ENCODE results near the gene NPB. TPM values are rescaled to one million over a fixed set of nuclear protein-coding genes. Genes with fewer than 3 reads are reported as not detected.

The NPB gene
- total and polyA plus RNA-seq, 2 of the 8 experiments (the other 6 are each of a cell fraction or from before 2014, with no cell fraction given): 1.5 to 2.5 TPM

GRCh38 chr17:81923302-81924260 lies 21.5 kb downstream of the NPB start:
- Histone ChIP-seq H4K5ac (ENCODE audit: insufficient read length, low read depth, low read length) (peak overlapping the region; percentile 70), H3K79me1 (ENCODE audit: low read depth, low read length) (peaks cover 48% of the 10 kb centered on the region), H4K20me1 (replicated peaks in 1 of 2; ENCODE audit: control insufficient read depth in 1 of 2, insufficient read depth in 2 of 2, low read length in 2 of 2) (peaks cover 15 to 28% of the 10 kb centered on the region in 2 experiments), H2BK15ac (ENCODE audit: low read length) (no peak overlapping the region), H2BK12ac (ENCODE audit: low read depth, low read length) (peak overlapping the region; percentile 92; the same call in 1 of the 2 replicates), H3K79me2 (ENCODE audit: control insufficient read depth in 1 of 2, insufficient read depth in 2 of 2, low read length in 2 of 2) (peaks cover 12 to 77% of the 10 kb centered on the region in 2 experiments; a peak in 3 of 4 replicates), H3K4me3 (ENCODE audit: extremely low read depth in 1 of 4, insufficient read depth in 2 of 4, low read depth in 3 of 4, low read length in 4 of 4) (peak overlapping the region; percentile 20 to 51 (median 32); a peak in 7 of 8 replicates), H3K23ac (ENCODE audit: insufficient read length) (no peak overlapping the region), H2BK120ac (replicated peaks; ENCODE audit: low read depth, low read length) (no peak overlapping the region), H3K4me2 (ENCODE audit: insufficient read depth in 1 of 2, low read depth in 2 of 2, low read length in 2 of 2) (peak overlapping the region; percentile 79 to 88), H2BK20ac (ENCODE audit: low read length) (peak overlapping the region; percentile 80; the same call in 1 of the 2 replicates), H3K4me1 (replicated peaks in 1 of 4; ENCODE audit: control insufficient read depth in 3 of 4, insufficient read depth in 4 of 4, low read length in 3 of 4) (peaks cover 0 to 36% (median 29%) of the 10 kb centered on the region in 4 experiments; a peak in 6 of 7 replicates), H4K91ac (replicated peaks; ENCODE audit: insufficient read length, low read length) (peak overlapping the region; percentile 82), H3K27me3 (replicated peaks in 1 of 4; ENCODE audit: control insufficient read depth in 3 of 4, extremely low read depth in 1 of 4, insufficient read depth in 3 of 4, low read length in 3 of 4) (peaks cover 0 to 2% (median 2%) of the 10 kb centered on the region in 4 experiments; a peak in 4 of 7 replicates), H3K14ac (ENCODE audit: insufficient read length) (no peak overlapping the region), H2AK5ac (ENCODE audit: low read depth, low read length) (0 out of 2 replicates have a peak overlapping the region, but pooled peaks have one; percentile 13), H2AFZ (ENCODE audit: low read length) (no peak overlapping the region), H3K18ac (ENCODE audit: extremely low read depth, low read length) (peak overlapping the region; percentile 78), H3K9ac (replicated peaks in 1 of 4; ENCODE audit: extremely low read depth in 1 of 4, low read depth in 3 of 4, low read length in 3 of 4) (peak overlapping the region in 3 of 4 experiments; percentile 28 to 54 (median 34); a peak in 4 of 7 replicates), H3K4ac (replicated peaks; ENCODE audit: insufficient read length, low read depth, low read length) (peak overlapping the region; percentile 96), H3K9me3 (ENCODE audit: insufficient read depth in 2 of 2, low read depth in 1 of 2, low read length in 1 of 2) (no peaks in the 10 kb centered on the region), H3K36me3 (ENCODE audit: control insufficient read depth in 2 of 4, insufficient read depth in 4 of 4, low read length in 3 of 4) (peaks cover 3 to 26% (median 6%) of the 10 kb centered on the region in 4 experiments; a peak in 6 of 8 replicates), H3K23me2 (ENCODE audit: low read depth, low read length) (peaks cover 13% of the 10 kb centered on the region; the same call in 1 of the 2 replicates), H4K8ac (ENCODE audit: extremely low read depth, insufficient read depth, low read length) (peak overlapping the region; percentile 81; the same call in 1 of the 2 replicates), H2BK5ac (ENCODE audit: low read depth, low read length) (peak overlapping the region; percentile 93; the same call in 1 of the 2 replicates), H3K27ac (ENCODE audit: low read depth, low read length) (peak overlapping the region; percentile 55; the same call in 1 of the 2 replicates), H3K56ac (replicated peaks; ENCODE audit: insufficient read length, low read depth, low read length) (no peak overlapping the region)
- ChIA-PET CTCF (ENCODE audit: partially characterized antibody) (interaction anchor here (1.0 to 2.1 kb wide), 11 partner anchors 16 to 265 kb away, joined by 3 to 10 read pairs (median 4); partner anchors contain the start of genes ALYREF and ANAPC11), POLR2A (ENCODE audit: partially characterized antibody) (interaction anchor here (0.7 to 14.6 kb wide), 26 partner anchors 10 to 175 kb away, joined by 3 to 150 read pairs (median 4); partner anchors contain the start of genes ANAPC11, ARHGDIA, FASN and NPB)
- no peak for FAIRE-seq
- DNase-seq (ENCODE audit: low read depth in 1 of 2, low spot score in 2 of 2): no peak
- WGBS, 2 experiments (ENCODE audit: extremely low coverage in 1 of 2, insufficient coverage in 1 of 2, insufficient read length in 1 of 2, insufficient replicate concordance in 2 of 2, low coverage in 1 of 2, low lambda C conversion rate in 2 of 2, missing lambda C conversion rate in 1 of 2): 35% methylated on average over 18 of the region's 32 CpGs; no CpG with 5 or more reads in 1 of the 2 experiments
- TF ChIP-seq CTCF (IDR thresholded peaks at IDR 0.05; ENCODE audit: control extremely low read depth in 1 of 3, insufficient read depth in 1 of 3, low read depth in 1 of 3, low read length in 3 of 3) (no peak), CEBPB (IDR thresholded peaks at IDR 0.05; ENCODE audit: low read depth, low read length) (no peak), EP300 (IDR thresholded peaks at IDR 0.05; ENCODE audit: borderline replicate concordance in 1 of 2, low read depth in 2 of 2, low read length in 2 of 2) (peak in 1 of 2 experiments; percentile 17; a peak in 1 of 3 replicates), RBBP5 (IDR thresholded peaks at IDR 0.05; ENCODE audit: borderline replicate concordance, low read depth, low read length) (0 out of 2 replicates have a peak, but pooled peaks have one; percentile 10), NRF1 (IDR thresholded peaks at IDR 0.05; ENCODE audit: low read depth, low read length) (no peak), CHD2 (IDR thresholded peaks at IDR 0.05; ENCODE audit: low read length) (no peak)
